Esophagus squamous epithelium (tissue), 4 donors: ENCODE results near the gene AIG1.

ENCODE experiments used
- POLR2A ChIP-seq, 4 donors: fragments of 450-650 bp; IDR thresholded peaks; one replicate each; pipeline ENCODE4 v1.6.1; 2017; ENCODE audit warnings: antibody characterized with exemption in 4 of 4, mild to moderate bottlenecking in 4 of 4, moderate library complexity in 3 of 4
- TF ChIP-seq, protein P1 (sequence below), 6 experiments: fragments of 450-650 bp in 4 of 6; fragments of 200-600 bp in 2 of 6; sonication (generic) in 2 of 6; IDR thresholded peaks; one replicate each; pipeline ENCODE4 v1.5.1; 2016 to 2019; ENCODE audit warnings: antibody characterized with exemption in 6 of 6, mild to moderate bottlenecking in 4 of 6, moderate library complexity in 4 of 6

DNA sequence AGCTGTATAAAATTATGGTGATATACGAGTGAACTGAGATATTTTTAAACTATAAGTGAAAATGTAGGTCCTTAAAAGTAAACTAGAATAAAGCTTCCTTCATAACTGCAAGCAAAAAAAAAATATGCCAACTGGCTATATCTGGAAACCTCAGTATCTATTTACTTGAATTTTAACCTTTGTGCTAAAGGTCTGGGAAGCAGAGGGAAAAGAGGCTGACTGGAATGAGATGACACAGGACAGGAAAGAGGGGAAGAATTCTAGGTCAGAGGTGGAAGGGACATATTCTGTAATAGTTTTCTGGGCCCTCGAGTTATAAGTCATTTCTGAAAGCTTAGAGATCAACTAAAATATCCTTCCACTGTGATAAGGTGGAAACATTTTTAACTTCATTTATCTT is 46.8 kb downstream of the AIG1 start:
- no peak for TF ChIP-seq POLR2A (IDR thresholded peaks at IDR 0.05)
- TF ChIP-seq, protein P1, sequence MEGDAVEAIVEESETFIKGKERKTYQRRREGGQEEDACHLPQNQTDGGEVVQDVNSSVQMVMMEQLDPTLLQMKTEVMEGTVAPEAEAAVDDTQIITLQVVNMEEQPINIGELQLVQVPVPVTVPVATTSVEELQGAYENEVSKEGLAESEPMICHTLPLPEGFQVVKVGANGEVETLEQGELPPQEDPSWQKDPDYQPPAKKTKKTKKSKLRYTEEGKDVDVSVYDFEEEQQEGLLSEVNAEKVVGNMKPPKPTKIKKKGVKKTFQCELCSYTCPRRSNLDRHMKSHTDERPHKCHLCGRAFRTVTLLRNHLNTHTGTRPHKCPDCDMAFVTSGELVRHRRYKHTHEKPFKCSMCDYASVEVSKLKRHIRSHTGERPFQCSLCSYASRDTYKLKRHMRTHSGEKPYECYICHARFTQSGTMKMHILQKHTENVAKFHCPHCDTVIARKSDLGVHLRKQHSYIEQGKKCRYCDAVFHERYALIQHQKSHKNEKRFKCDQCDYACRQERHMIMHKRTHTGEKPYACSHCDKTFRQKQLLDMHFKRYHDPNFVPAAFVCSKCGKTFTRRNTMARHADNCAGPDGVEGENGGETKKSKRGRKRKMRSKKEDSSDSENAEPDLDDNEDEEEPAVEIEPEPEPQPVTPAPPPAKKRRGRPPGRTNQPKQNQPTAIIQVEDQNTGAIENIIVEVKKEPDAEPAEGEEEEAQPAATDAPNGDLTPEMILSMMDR (IDR thresholded peaks at IDR 0.05), result no peak
